ENCODE results near the gene PINLYP.

PINLYP gene

DNA sequence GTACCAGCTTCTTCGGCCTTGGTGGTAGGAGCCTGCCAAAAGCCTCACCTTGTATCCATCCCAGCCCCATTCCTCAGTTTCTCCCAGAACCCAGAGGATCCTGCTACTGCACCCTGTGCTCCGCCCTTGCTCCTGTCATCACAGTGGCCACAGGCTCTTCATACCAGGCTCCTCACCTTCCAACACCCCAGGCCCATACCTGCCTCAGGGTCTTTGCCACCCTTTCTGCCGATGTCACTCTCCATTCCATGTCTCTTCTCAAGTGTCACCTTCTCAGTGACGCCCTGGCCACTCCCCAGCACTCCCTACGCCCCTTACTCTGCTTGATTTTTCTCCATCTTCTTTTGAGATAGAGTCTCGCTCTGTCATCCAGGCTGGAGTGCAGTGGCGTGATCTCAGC, 34.3 kb downstream of the PINLYP start:
- WGBS (ENCODE audit: extremely low coverage, insufficient coverage, low lambda C conversion rate), result no CpG with 5 or more reads among the region's 7 CpGs
- H3K27me3 ChIP-seq (ENCODE audit: insufficient read depth, low read length, poor library complexity), result no peaks in the 10 kb centered on the region
- no peak overlapping the region for H3K56ac ChIP-seq (ENCODE audit: low read length)
- no peaks in the 10 kb centered on the region for H3K36me3 ChIP-seq (ENCODE audit: control insufficient read depth, insufficient read depth, low read length)
- H2BK120ac ChIP-seq (ENCODE audit: low read depth, low read length), result no peak overlapping the region
- no peak overlapping the region for H2AK5ac ChIP-seq (ENCODE audit: low read length)
- no peak overlapping the region for H2BK15ac ChIP-seq (replicated peaks; ENCODE audit: low read depth)
- H3K4me3 ChIP-seq (ENCODE audit: low read length), result no peak overlapping the region
- H3K4me1 ChIP-seq (ENCODE audit: control insufficient read depth, low read depth, low read length), result no peaks in the 10 kb centered on the region
- H3K9ac ChIP-seq (ENCODE audit: low read length), result no peak overlapping the region
- no peaks in the 10 kb centered on the region for H3K79me1 ChIP-seq (ENCODE audit: low read length)
- H4K8ac ChIP-seq (ENCODE audit: low read depth, low read length), result no peak overlapping the region
- H3K23ac ChIP-seq (ENCODE audit: low read length), result no peak overlapping the region
- no peak overlapping the region for H4K5ac ChIP-seq (ENCODE audit: low read length)
- H3K4me2 ChIP-seq (ENCODE audit: low read length), result no peak overlapping the region
- no peak overlapping the region for H3K27ac ChIP-seq (ENCODE audit: low read depth, low read length)
- DNase-seq, result no peak
- H3K18ac ChIP-seq (ENCODE audit: low read length), result no peak overlapping the region
- H2BK5ac ChIP-seq (ENCODE audit: low read length), result no peak overlapping the region
- no peak overlapping the region for H3K4ac ChIP-seq (ENCODE audit: low read depth, low read length)
- no peaks in the 10 kb centered on the region for H3K79me2 ChIP-seq (ENCODE audit: control insufficient read depth, insufficient read depth, low read length)

GRCh38 chr19:43610493-43610892, 34.9 kb downstream of the PINLYP start:
- H3K18ac ChIP-seq (ENCODE audit: low read length), result no peak overlapping the region
- no peaks in the 10 kb centered on the region for H3K79me2 ChIP-seq (ENCODE audit: control insufficient read depth, insufficient read depth, low read length)
- no peak overlapping the region for H2BK120ac ChIP-seq (ENCODE audit: low read depth, low read length)
- no peak overlapping the region for H2AK5ac ChIP-seq (ENCODE audit: low read length)
- H3K4me1 ChIP-seq (ENCODE audit: control insufficient read depth, low read depth, low read length), result no peaks in the 10 kb centered on the region
- peak; percentile 57 for DNase-seq
- no peaks in the 10 kb centered on the region for H3K27me3 ChIP-seq (ENCODE audit: insufficient read depth, low read length, poor library complexity)
- H3K23ac ChIP-seq (ENCODE audit: low read length), result no peak overlapping the region
- no CpG with 5 or more reads among the region's 3 CpGs for WGBS (ENCODE audit: extremely low coverage, insufficient coverage, low lambda C conversion rate)
- H3K36me3 ChIP-seq (ENCODE audit: control insufficient read depth, insufficient read depth, low read length), result no peaks in the 10 kb centered on the region
- H3K79me1 ChIP-seq (ENCODE audit: low read length), result peaks cover 1% of the 10 kb centered on the region
- no peak overlapping the region for H3K4me3 ChIP-seq (ENCODE audit: low read length)
- no peak overlapping the region for H2BK5ac ChIP-seq (ENCODE audit: low read length)
- no peak overlapping the region for H4K5ac ChIP-seq (ENCODE audit: low read length)
- no peak overlapping the region for H3K9ac ChIP-seq (ENCODE audit: low read length)
- no peak overlapping the region for H2BK15ac ChIP-seq (replicated peaks; ENCODE audit: low read depth)
- peak overlapping the region; percentile 37 for H3K27ac ChIP-seq (ENCODE audit: low read depth, low read length)
- H3K4ac ChIP-seq (ENCODE audit: low read depth, low read length), result no peak overlapping the region
- no peak overlapping the region for H4K8ac ChIP-seq (ENCODE audit: low read depth, low read length)
- H3K4me2 ChIP-seq (ENCODE audit: low read length), result no peak overlapping the region
- no peak overlapping the region for H3K56ac ChIP-seq (ENCODE audit: low read length)

DNA sequence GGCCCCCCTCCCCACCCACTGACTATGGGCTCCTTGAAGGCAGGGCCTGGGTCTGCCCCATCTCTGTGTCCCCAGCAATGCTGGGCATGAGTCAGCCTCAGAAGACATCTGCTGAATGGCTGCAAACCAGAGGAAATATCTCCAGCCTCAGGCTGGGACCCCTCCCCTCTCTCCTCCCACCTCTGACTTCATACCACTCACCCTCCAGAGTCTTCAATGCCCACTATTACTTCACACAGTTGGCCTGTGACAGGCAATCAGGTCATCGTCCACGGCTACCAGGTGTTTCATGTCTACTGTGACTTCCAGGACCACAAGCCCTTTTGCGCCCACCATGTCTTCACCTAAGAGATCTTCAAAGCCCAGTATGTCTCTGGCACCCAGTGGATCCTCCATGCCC, 36.2 kb downstream of the PINLYP start, which contains the start of gene SRRM5:
TSS of gene SRRM5 (plus strand) at position 301 of the 400 bp plus-strand sequence. CDS start at position 335, 34 bp downstream.
- no peaks in the 10 kb centered on the region for H3K27me3 ChIP-seq (ENCODE audit: insufficient read depth, low read length, poor library complexity)
- H3K36me3 ChIP-seq (ENCODE audit: control insufficient read depth, insufficient read depth, low read length), result no peaks in the 10 kb centered on the region
- WGBS (ENCODE audit: extremely low coverage, insufficient coverage, low lambda C conversion rate), result no CpG with 5 or more reads among the region's 3 CpGs
- H2BK120ac ChIP-seq (ENCODE audit: low read depth, low read length), result no peak within 1 kb of the TSS
- no peak within 1 kb of the TSS for H2AK5ac ChIP-seq (ENCODE audit: low read length)
- H4K8ac ChIP-seq (ENCODE audit: low read depth, low read length), result no peak within 1 kb of the TSS
- H3K9ac ChIP-seq (ENCODE audit: low read length), result no peak within 1 kb of the TSS
- no peak within 1 kb of the TSS for H3K4ac ChIP-seq (ENCODE audit: low read depth, low read length)
- H3K18ac ChIP-seq (ENCODE audit: low read length), result no peak within 1 kb of the TSS
- H3K27ac ChIP-seq (ENCODE audit: low read depth, low read length), result no peak within 1 kb of the TSS
- H2BK5ac ChIP-seq (ENCODE audit: low read length), result no peak within 1 kb of the TSS
- no peak within 1 kb of the TSS for H3K4me2 ChIP-seq (ENCODE audit: low read length)
- H3K79me2 ChIP-seq (ENCODE audit: control insufficient read depth, insufficient read depth, low read length), result no peaks in the 10 kb centered on the region
- H2BK15ac ChIP-seq (replicated peaks; ENCODE audit: low read depth), result no peak within 1 kb of the TSS
- no peak within 1 kb of the TSS for H4K5ac ChIP-seq (ENCODE audit: low read length)
- no peak within 1 kb of the TSS for H3K56ac ChIP-seq (ENCODE audit: low read length)
- no peak within 1 kb of the TSS for H3K23ac ChIP-seq (ENCODE audit: low read length)
- DNase-seq, result no peak
- H3K4me3 ChIP-seq (ENCODE audit: low read length), result no peak within 1 kb of the TSS
- H3K79me1 ChIP-seq (ENCODE audit: low read length), result peaks cover 1% of the 10 kb centered on the region
- H3K4me1 ChIP-seq (ENCODE audit: control insufficient read depth, low read depth, low read length), result no peaks in the 10 kb centered on the region

GRCh38 chr19:43612374-43612773, 36.8 kb downstream of the PINLYP start:
- Histone ChIP-seq H3K4me3 (ENCODE audit: low read length) (no peak overlapping the region), H3K79me1 (ENCODE audit: low read length) (peaks cover 1% of the 10 kb centered on the region), H3K23ac (ENCODE audit: low read length) (no peak overlapping the region), H3K56ac (ENCODE audit: low read length) (no peak overlapping the region), H3K36me3 (ENCODE audit: control insufficient read depth, insufficient read depth, low read length) (no peaks in the 10 kb centered on the region), H3K79me2 (ENCODE audit: control insufficient read depth, insufficient read depth, low read length) (no peaks in the 10 kb centered on the region), H3K27me3 (ENCODE audit: insufficient read depth, low read length, poor library complexity) (no peaks in the 10 kb centered on the region), H3K27ac (ENCODE audit: low read depth, low read length) (no peak overlapping the region), H3K9ac (ENCODE audit: low read length) (no peak overlapping the region), H4K5ac (ENCODE audit: low read length) (no peak overlapping the region), H2BK5ac (ENCODE audit: low read length) (no peak overlapping the region), H2AK5ac (ENCODE audit: low read length) (no peak overlapping the region), H3K4ac (ENCODE audit: low read depth, low read length) (no peak overlapping the region), H3K18ac (ENCODE audit: low read length) (no peak overlapping the region), H3K4me1 (ENCODE audit: control insufficient read depth, low read depth, low read length) (no peaks in the 10 kb centered on the region), H2BK120ac (ENCODE audit: low read depth, low read length) (no peak overlapping the region), H2BK15ac (replicated peaks; ENCODE audit: low read depth) (no peak overlapping the region), H3K4me2 (ENCODE audit: low read length) (no peak overlapping the region), H4K8ac (ENCODE audit: low read depth, low read length) (no peak overlapping the region)
- peak; percentile 5 for DNase-seq
- no CpG with 5 or more reads among the region's 12 CpGs for WGBS (ENCODE audit: extremely low coverage, insufficient coverage, low lambda C conversion rate)

GRCh38 chr19:43616306-43616705, 40.7 kb downstream of the PINLYP start:
- no peak overlapping the region for H3K9ac ChIP-seq (ENCODE audit: low read length)
- DNase-seq, result no peak
- no peaks in the 10 kb centered on the region for H3K79me2 ChIP-seq (ENCODE audit: control insufficient read depth, insufficient read depth, low read length)
- H3K27ac ChIP-seq (ENCODE audit: low read depth, low read length), result no peak overlapping the region
- no peak overlapping the region for H2BK15ac ChIP-seq (replicated peaks; ENCODE audit: low read depth)
- no peak overlapping the region for H3K4ac ChIP-seq (ENCODE audit: low read depth, low read length)
- no peaks in the 10 kb centered on the region for H3K4me1 ChIP-seq (ENCODE audit: control insufficient read depth, low read depth, low read length)
- no peaks in the 10 kb centered on the region for H3K27me3 ChIP-seq (ENCODE audit: insufficient read depth, low read length, poor library complexity)
- no peak overlapping the region for H3K18ac ChIP-seq (ENCODE audit: low read length)
- H2AK5ac ChIP-seq (ENCODE audit: low read length), result no peak overlapping the region
- H3K36me3 ChIP-seq (ENCODE audit: control insufficient read depth, insufficient read depth, low read length), result no peaks in the 10 kb centered on the region
- H3K4me3 ChIP-seq (ENCODE audit: low read length), result no peak overlapping the region
- H2BK5ac ChIP-seq (ENCODE audit: low read length), result no peak overlapping the region
- H2BK120ac ChIP-seq (ENCODE audit: low read depth, low read length), result no peak overlapping the region
- H4K8ac ChIP-seq (ENCODE audit: low read depth, low read length), result no peak overlapping the region
- H3K4me2 ChIP-seq (ENCODE audit: low read length), result no peak overlapping the region
- no peak overlapping the region for H3K23ac ChIP-seq (ENCODE audit: low read length)
- no peak overlapping the region for H3K56ac ChIP-seq (ENCODE audit: low read length)
- WGBS (ENCODE audit: extremely low coverage, insufficient coverage, low lambda C conversion rate), result no CpG with 5 or more reads among the region's 1 CpG
- peaks cover 1% of the 10 kb centered on the region for H3K79me1 ChIP-seq (ENCODE audit: low read length)
- no peak overlapping the region for H4K5ac ChIP-seq (ENCODE audit: low read length)

- no peak overlapping the region for H3K56ac ChIP-seq (ENCODE audit: low read length)
- H3K27me3 ChIP-seq (ENCODE audit: insufficient read depth, low read length, poor library complexity), result no peaks in the 10 kb centered on the region
- H3K4me2 ChIP-seq (ENCODE audit: low read length), result no peak overlapping the region
- H2BK15ac ChIP-seq (replicated peaks; ENCODE audit: low read depth), result no peak overlapping the region
- no peak overlapping the region for H3K4ac ChIP-seq (ENCODE audit: low read depth, low read length)
- H3K18ac ChIP-seq (ENCODE audit: low read length), result no peak overlapping the region
- no peak overlapping the region for H4K5ac ChIP-seq (ENCODE audit: low read length)
- H3K4me3 ChIP-seq (ENCODE audit: low read length), result no peak overlapping the region
- no peaks in the 10 kb centered on the region for H3K79me2 ChIP-seq (ENCODE audit: control insufficient read depth, insufficient read depth, low read length)
- no peak overlapping the region for H3K9ac ChIP-seq (ENCODE audit: low read length)
- no peak overlapping the region for H3K27ac ChIP-seq (ENCODE audit: low read depth, low read length)
- H3K4me1 ChIP-seq (ENCODE audit: control insufficient read depth, low read depth, low read length), result no peaks in the 10 kb centered on the region
- no peak overlapping the region for H2BK120ac ChIP-seq (ENCODE audit: low read depth, low read length)
- H3K23ac ChIP-seq (ENCODE audit: low read length), result no peak overlapping the region
- H2BK5ac ChIP-seq (ENCODE audit: low read length), result no peak overlapping the region
- no peak overlapping the region for H4K8ac ChIP-seq (ENCODE audit: low read depth, low read length)
- H3K79me1 ChIP-seq (ENCODE audit: low read length), result peaks cover 1% of the 10 kb centered on the region
- H3K36me3 ChIP-seq (ENCODE audit: control insufficient read depth, insufficient read depth, low read length), result no peaks in the 10 kb centered on the region
- no peak for DNase-seq
- no peak overlapping the region for H2AK5ac ChIP-seq (ENCODE audit: low read length)
- no CpG with 5 or more reads among the region's 6 CpGs for WGBS (ENCODE audit: extremely low coverage, insufficient coverage, low lambda C conversion rate)
Measured at GRCh38 chr19:43616954-43617353, 41.4 kb downstream of the PINLYP start.
